H1 (cell line): ENCODE measurements around the gene SEPTIN5. TPM values are rescaled to one million over a fixed set of nuclear protein-coding genes. Genes with fewer than 3 reads are reported as not detected.

Experiments used
- ATF2 ChIP-seq: IDR thresholded peaks from 2 replicates; pipeline ENCODE4 v1.6.1; 2012; ENCODE audit warnings: low read length, inconsistent platforms
- EZH2 ChIP-seq: fragments of 200-600 bp; sonication (generic); IDR thresholded peaks from 2 replicates; pipeline ENCODE4 v1.7.1; 2012; ENCODE audit warnings: low read depth, mild to moderate bottlenecking, moderate library complexity, low read length, inconsistent platforms; ENCODE audit not compliant: severe bottlenecking
- HDAC6 ChIP-seq: IDR thresholded peaks from one replicate; pipeline ENCODE4 v1.7.1; 2012; ENCODE audit warnings: low read depth, mild to moderate bottlenecking, inconsistent platforms, low read length, moderate library complexity
- KDM5A ChIP-seq: fragments of 200-600 bp; IDR thresholded peaks from 2 replicates; pipeline ENCODE4 v1.7.1; 2012; ENCODE audit warnings: mild to moderate bottlenecking, low read length, inconsistent platforms, mixed read lengths
- MAFK ChIP-seq: IDR thresholded peaks from 2 replicates; pipeline ENCODE4 v1.6.1; 2012; ENCODE audit warnings: low read depth, mild to moderate bottlenecking, improper control_type of control experiment, low read length
- NANOG ChIP-seq: IDR thresholded peaks from 2 replicates; pipeline ENCODE4 v1.6.1; 2011; ENCODE audit warnings: low read length, low read depth, mild to moderate bottlenecking, inconsistent platforms; ENCODE audit not compliant: insufficient read depth, poor library complexity, severe bottlenecking
- POU5F1 ChIP-seq: IDR thresholded peaks from 2 replicates; pipeline ENCODE4 v1.6.1; 2011; ENCODE audit warnings: low read depth, mild to moderate bottlenecking, low read length, moderate library complexity
- RNF2 ChIP-seq: fragments of 200-900, 300-1000 bp; sonication (generic); IDR thresholded peaks from 2 replicates; pipeline ENCODE4 v1.7.1; 2016; ENCODE audit warnings: borderline replicate concordance, low read depth, mild to moderate bottlenecking, antibody characterized with exemption, low read length; ENCODE audit not compliant: poor library complexity, severe bottlenecking; ENCODE audit errors: missing control alignments
- TEAD4 ChIP-seq: IDR thresholded peaks from 2 replicates; pipeline ENCODE4 v1.6.1; 2012; ENCODE audit warnings: low read depth, low read length, inconsistent platforms, mixed read lengths
- YY1 ChIP-seq: IDR thresholded peaks from 2 replicates; pipeline ENCODE4 v1.6.1; 2011; ENCODE audit warnings: low read depth, mild to moderate bottlenecking, low read length
- polyA plus RNA-seq, 7 experiments: library from polyadenylated mRNA; depleted of rRNA in 3 of 7; stranded (reverse) in 5 of 7; unstranded in 2 of 7; fragments of >200 nt in 5 of 7; fragments of 200-250 nt in 2 of 7; gene quantifications; 1 replicate in 5 of 7; 2 replicates in 1 of 7; 4 replicates in 1 of 7; pipeline versions ENCODE4 v1.2.1 to v1.2.3, GENCODE V29; 2011 to 2013; ENCODE audit warnings: missing spikeins in 2 of 7, mixed read lengths in 2 of 7
- total RNA-seq: library from RNA; stranded (reverse); fragmentation: NEBNext Ultra II Directional; extraction: Animal tissue kit (Norgen Biotek cat#: 25700); gene quantifications from 2 replicates; pipeline ENCODE4 v1.2.1, GENCODE V29; 2021
- TF ChIP-seq, protein P1 (sequence below): IDR thresholded peaks from 2 replicates; pipeline ENCODE4 v1.6.1; 2012; ENCODE audit warnings: inconsistent platforms

The SEPTIN5 gene
- total and polyA plus RNA-seq, 2 of the 8 experiments (the other 6 are each of a cell fraction or from before 2014, with no cell fraction given): 6.0 to 8.6 TPM

- TF ChIP-seq, protein P1, sequence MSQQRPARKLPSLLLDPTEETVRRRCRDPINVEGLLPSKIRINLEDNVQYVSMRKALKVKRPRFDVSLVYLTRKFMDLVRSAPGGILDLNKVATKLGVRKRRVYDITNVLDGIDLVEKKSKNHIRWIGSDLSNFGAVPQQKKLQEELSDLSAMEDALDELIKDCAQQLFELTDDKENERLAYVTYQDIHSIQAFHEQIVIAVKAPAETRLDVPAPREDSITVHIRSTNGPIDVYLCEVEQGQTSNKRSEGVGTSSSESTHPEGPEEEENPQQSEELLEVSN: peak; percentile 6; the same call in 1 of the 2 replicates
- TF ChIP-seq NANOG: no peak
- no peak for TF ChIP-seq POU5F1
- TF ChIP-seq KDM5A: no peak
- no peak for TF ChIP-seq MAFK
- no peak for TF ChIP-seq YY1
- peak; percentile 36 for TF ChIP-seq RNF2
- no peak for TF ChIP-seq TEAD4
- no peak for TF ChIP-seq HDAC6
- no peak for TF ChIP-seq ATF2
- TF ChIP-seq EZH2: peak; percentile 90
Measured at GRCh38 chr22:19723232-19723982, 9.1 kb downstream of the SEPTIN5 start, which contains the start of gene GP1BB (continued).
